Ectodermal cell (in vitro differentiated cells): ENCODE measurements around the gene ATXN3L.

Experiments used
- H3K27ac ChIP-seq: 2 replicates; pipeline ENCODE4 v1.7.0; 2013; ENCODE audit warnings: mild to moderate bottlenecking, low read depth, low read length; ENCODE audit not compliant: insufficient read depth, poor library complexity, severe bottlenecking
- H3K27me3 ChIP-seq: 2 replicates; pipeline ENCODE4 v1.7.0; 2013; ENCODE audit warnings: mild to moderate bottlenecking, low read length; ENCODE audit not compliant: insufficient read depth, control insufficient read depth, poor library complexity, severe bottlenecking
- H3K36me3 ChIP-seq: one replicate; pipeline ENCODE4 v1.7.0; 2013; ENCODE audit warnings: low read length; ENCODE audit not compliant: control insufficient read depth, insufficient read depth
- H3K4me1 ChIP-seq: one replicate; pipeline ENCODE4 v1.7.0; 2013; ENCODE audit warnings: low read length; ENCODE audit not compliant: control insufficient read depth, insufficient read depth
- H3K4me3 ChIP-seq: 2 replicates; pipeline ENCODE4 v1.7.0; 2013; ENCODE audit warnings: low read depth, low read length, control low read depth; ENCODE audit not compliant: insufficient read depth
- H3K9me3 ChIP-seq: 2 replicates; pipeline ENCODE4 v1.7.0; 2013; ENCODE audit warnings: mild to moderate bottlenecking, low read length, moderate library complexity; ENCODE audit not compliant: control insufficient read depth
- WGBS, 2 experiments: methylation state at CpG; one replicate each; pipeline ENCODE4 v1.1.7; 2013; ENCODE audit warnings: missing lambda C conversion rate in 2 of 2; 5-methylcytosine and 5-hydroxymethylcytosine counted together

The ATXN3L gene

DNA sequence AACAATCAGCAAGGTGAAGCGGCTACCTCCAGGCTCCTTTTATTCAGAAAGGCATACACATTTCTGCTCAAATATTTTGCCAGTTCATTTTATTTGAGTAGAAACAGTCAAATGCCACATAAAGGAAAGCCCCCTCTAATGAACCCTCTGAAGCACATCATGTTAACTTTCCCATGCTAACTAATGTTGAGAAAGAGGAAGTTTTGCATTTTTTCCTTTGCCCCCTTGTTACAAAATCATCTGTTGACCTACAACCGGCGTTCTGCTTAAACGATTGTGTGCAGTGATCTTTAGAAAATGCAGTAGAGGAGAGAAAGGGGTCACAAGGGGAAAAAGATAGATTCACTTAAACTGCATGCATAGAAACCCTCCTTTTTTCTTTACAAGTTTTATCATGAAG is 25.2 kb upstream of the ATXN3L start:
- H3K27ac ChIP-seq = no peak overlapping the region
- no peak overlapping the region for H3K4me3 ChIP-seq
- no peaks in the 10 kb centered on the region for H3K9me3 ChIP-seq
- WGBS, 2 experiments = 89 to 100% methylated on average over 1 to 4 of the region's 4 CpGs
- no peaks in the 10 kb centered on the region for H3K27me3 ChIP-seq
- no peaks in the 10 kb centered on the region for H3K36me3 ChIP-seq
- H3K4me1 ChIP-seq = no peaks in the 10 kb centered on the region

DNA sequence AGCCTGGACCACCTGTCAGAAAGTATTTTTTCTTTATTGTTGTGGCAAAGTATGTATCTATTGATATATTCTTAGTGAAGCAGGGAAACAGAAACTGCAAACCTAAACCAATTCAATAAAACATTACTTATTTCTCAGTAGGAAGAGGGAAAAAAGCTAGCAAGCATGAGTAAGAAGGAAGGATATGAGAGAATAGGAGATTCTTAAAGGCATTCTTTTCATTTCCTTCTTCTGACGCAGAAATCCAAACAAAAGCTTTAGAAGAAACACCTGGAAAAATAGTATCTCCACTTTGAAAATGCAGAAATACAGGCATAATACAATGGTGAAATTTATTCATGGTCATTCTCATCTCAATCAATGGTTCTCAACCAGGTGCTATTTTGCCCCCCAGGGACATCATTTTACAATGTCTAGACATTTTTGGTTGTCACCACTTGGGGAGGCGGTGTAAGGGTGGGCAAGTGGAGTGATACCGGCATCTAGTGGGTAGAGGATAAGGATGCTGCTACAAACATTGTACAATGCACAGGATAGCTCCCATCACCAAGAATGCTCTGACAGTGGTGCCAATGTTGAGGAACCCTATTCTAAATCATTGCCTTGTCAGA is 21.7 kb upstream of the ATXN3L start:
- no peaks in the 10 kb centered on the region for H3K4me1 ChIP-seq
- H3K36me3 ChIP-seq = no peaks in the 10 kb centered on the region
- 81 to 100% methylated on average over 2 of the region's 3 CpGs for WGBS, 2 experiments
- no peak overlapping the region for H3K4me3 ChIP-seq
- no peak overlapping the region for H3K27ac ChIP-seq
- no peaks in the 10 kb centered on the region for H3K27me3 ChIP-seq
- H3K9me3 ChIP-seq = no peaks in the 10 kb centered on the region

DNA sequence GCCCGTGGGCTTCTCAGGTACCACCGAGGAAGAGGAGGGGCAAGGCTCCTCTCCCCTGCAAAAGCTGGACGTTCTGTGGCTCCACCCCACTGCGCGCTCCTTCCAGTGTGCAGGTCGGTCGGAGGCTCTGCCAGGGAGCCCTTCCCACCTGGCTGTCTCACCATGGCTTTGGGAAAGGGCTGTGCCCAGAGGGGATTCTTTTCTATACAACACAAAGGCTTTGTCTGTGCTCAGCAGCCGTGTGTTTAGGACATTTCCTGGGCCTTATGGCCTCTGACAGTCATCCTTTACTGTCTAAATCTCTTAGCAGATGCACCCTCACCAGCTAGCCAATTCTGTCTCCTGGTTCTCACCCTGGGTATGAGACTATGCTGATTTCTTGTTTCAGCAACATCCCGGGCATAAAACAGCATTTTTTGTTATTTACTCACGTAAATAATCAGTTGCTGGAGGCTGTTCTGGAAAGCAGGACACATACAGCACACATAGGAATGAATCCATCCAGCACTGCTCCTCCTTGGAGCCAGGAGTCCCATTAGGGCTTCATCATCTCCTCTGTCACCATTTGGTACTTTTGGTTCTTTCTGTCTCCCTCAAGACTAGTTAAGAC is 20.4 kb upstream of the ATXN3L start:
- Histone ChIP-seq H3K4me3 (no peak overlapping the region), H3K9me3 (no peaks in the 10 kb centered on the region), H3K36me3 (no peaks in the 10 kb centered on the region), H3K4me1 (no peaks in the 10 kb centered on the region), H3K27me3 (no peaks in the 10 kb centered on the region), H3K27ac (no peak overlapping the region)
- WGBS, 2 experiments = 87 to 89% methylated on average over 10 of the region's 10 CpGs

DNA sequence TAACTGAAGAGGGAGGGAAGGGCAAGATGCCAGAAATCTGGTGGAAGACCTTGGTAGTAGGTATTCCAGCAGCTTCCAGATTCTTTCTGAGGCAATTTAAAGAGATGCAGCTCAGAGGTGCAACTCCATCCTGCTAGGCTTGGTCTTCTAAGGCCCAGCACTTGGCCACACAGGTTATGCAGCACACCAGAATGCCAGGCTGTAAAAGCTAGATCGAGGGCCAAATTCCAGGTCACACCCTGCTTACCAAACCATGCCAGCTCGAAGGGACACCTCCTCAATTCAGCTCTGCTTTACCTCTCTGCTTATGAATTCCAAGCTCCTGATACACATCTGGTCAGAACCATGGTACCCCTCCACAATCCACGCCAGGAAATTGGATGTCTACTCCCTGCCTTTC is 19.8 kb upstream of the ATXN3L start:
- Histone ChIP-seq H3K4me1 (no peaks in the 10 kb centered on the region), H3K36me3 (no peaks in the 10 kb centered on the region), H3K27ac (no peak overlapping the region), H3K4me3 (no peak overlapping the region), H3K27me3 (no peaks in the 10 kb centered on the region), H3K9me3 (no peaks in the 10 kb centered on the region)
- 94 to 96% methylated on average over 3 of the region's 3 CpGs for WGBS, 2 experiments

- H3K27me3 ChIP-seq = no peaks in the 10 kb centered on the region
- H3K36me3 ChIP-seq = no peaks in the 10 kb centered on the region
- H3K4me3 ChIP-seq = no peak overlapping the region
- no peak overlapping the region for H3K27ac ChIP-seq
- no peaks in the 10 kb centered on the region for H3K9me3 ChIP-seq
- WGBS, 2 experiments = 73 to 77% methylated on average over 2 to 3 of the region's 3 CpGs
- H3K4me1 ChIP-seq = no peaks in the 10 kb centered on the region
These were observed 19.2 kb upstream of the ATXN3L start for GRCh38 chrX:13338996-13339515.

DNA sequence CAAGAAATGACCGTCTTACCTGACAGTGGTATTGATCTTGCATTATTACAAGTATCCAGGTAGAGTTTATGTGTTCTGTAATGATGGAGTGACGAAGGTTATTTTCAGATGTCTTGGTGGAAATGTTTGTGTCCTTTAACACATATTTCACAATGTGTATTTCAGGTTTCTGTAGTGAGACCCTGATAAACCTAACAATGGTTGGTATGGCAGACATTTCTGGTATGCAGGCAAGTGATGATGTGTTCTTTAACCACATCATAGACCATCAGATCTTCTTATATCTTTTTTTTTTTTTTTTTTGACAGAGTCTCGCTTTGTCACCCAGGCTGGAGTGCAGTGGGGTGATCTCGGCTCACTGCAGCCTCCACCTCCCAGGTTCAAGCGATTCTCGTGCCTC is 14.6 kb upstream of the ATXN3L start:
- Histone ChIP-seq H3K27ac (no peak overlapping the region), H3K4me3 (no peak overlapping the region), H3K36me3 (no peaks in the 10 kb centered on the region), H3K27me3 (no peaks in the 10 kb centered on the region), H3K4me1 (no peaks in the 10 kb centered on the region), H3K9me3 (no peaks in the 10 kb centered on the region)
- 86 to 91% methylated on average over 4 to 6 of the region's 6 CpGs for WGBS, 2 experiments

- H3K27me3 ChIP-seq = no peaks in the 10 kb centered on the region
- H3K27ac ChIP-seq = no peak overlapping the region
- H3K4me1 ChIP-seq = no peaks in the 10 kb centered on the region
- H3K4me3 ChIP-seq = no peak overlapping the region
- H3K9me3 ChIP-seq = no peaks in the 10 kb centered on the region
- H3K36me3 ChIP-seq = no peaks in the 10 kb centered on the region
- WGBS, 2 experiments = 92 to 98% methylated on average over 2 of the region's 2 CpGs
These were observed 10.6 kb upstream of the ATXN3L start for GRCh38 chrX:13330446-13330845.

- Histone ChIP-seq H3K27me3 (no peaks in the 10 kb centered on the region), H3K4me3 (no peak overlapping the region), H3K36me3 (no peaks in the 10 kb centered on the region), H3K27ac (no peak overlapping the region), H3K4me1 (no peaks in the 10 kb centered on the region), H3K9me3 (no peaks in the 10 kb centered on the region)
- 95% methylated on average over 6 of the region's 8 CpGs for WGBS, 2 experiments
These were observed 7.8 kb upstream of the ATXN3L start for GRCh38 chrX:13327666-13328065.

DNA sequence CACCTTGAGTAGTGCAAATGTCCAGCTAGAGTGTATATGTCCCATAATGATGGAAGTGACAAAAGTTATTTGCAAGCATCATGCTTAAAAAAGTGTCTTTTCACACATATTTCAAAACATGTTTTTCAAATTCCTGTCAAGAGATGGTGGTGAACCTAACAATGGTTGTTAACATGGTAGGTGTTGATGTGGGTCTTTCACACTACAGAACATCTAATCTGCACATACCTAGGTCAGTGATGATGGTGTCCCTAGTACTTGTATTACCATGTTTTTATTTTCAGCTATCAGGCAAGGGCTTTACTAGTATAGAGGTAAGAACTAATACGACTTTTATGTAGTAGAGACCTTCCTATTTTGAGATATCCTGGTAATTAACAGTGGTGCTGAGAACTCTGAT is 3.4 kb upstream of the ATXN3L start:
- WGBS, 2 experiments = 89 to 94% methylated on average over 1 of the region's 1 CpG
- H3K36me3 ChIP-seq = no peaks in the 10 kb centered on the region
- H3K4me3 ChIP-seq = no peak overlapping the region

GRCh38 chrX:13317366-13317765 is 2.5 kb downstream of the ATXN3L start:
- WGBS, 2 experiments = 97 to 100% methylated on average over 5 to 6 of the region's 6 CpGs
- H3K9me3 ChIP-seq = no peaks in the 10 kb centered on the region
- no peaks in the 10 kb centered on the region for H3K27me3 ChIP-seq
- H3K4me1 ChIP-seq = no peaks in the 10 kb centered on the region
- H3K27ac ChIP-seq = no peak overlapping the region
- H3K36me3 ChIP-seq = no peaks in the 10 kb centered on the region
- H3K4me3 ChIP-seq = no peak overlapping the region

More for the DNA sequence above, 3.4 kb upstream of the ATXN3L start:
- Histone ChIP-seq H3K4me1 (no peaks in the 10 kb centered on the region), H3K27me3 (no peaks in the 10 kb centered on the region), H3K27ac (no peak overlapping the region), H3K9me3 (no peaks in the 10 kb centered on the region)
